K562 (cell line): ENCODE data around the gene TUBB2A. TPM values are rescaled to one million over a fixed set of nuclear protein-coding genes. Genes with fewer than 3 reads are reported as not detected.

Experiments
- BCOR ChIP-seq: fragments of 450-650 bp; IDR thresholded peaks from 2 replicates; pipeline ENCODE4 v1.6.1; 2016
- BRD4 ChIP-seq: fragments of 200-600 bp; sonication (generic); IDR thresholded peaks from 2 replicates; pipeline ENCODE4 v1.6.1; 2017; ENCODE audit warnings: inconsistent platforms
- CHD4 ChIP-seq: fragments of 200-600 bp; sonication (generic); IDR thresholded peaks from 3 replicates; pipeline ENCODE4 v1.6.1; 2012; ENCODE audit warnings: low read depth, mild to moderate bottlenecking, mixed read lengths, low read length, inconsistent platforms; ENCODE audit not compliant: insufficient read depth, insufficient replicate concordance, poor library complexity, severe bottlenecking
- COPS2 ChIP-seq: fragments of 450-650 bp; conservative IDR thresholded peaks from 2 replicates; pipeline ENCODE4 v1.6.1; 2016; ENCODE audit warnings: mild to moderate bottlenecking, moderate library complexity
- EP300 ChIP-seq: IDR thresholded peaks from 2 replicates; pipeline ENCODE4 v1.6.1; 2012; ENCODE audit warnings: low read length, improper control_type of control experiment
- ETV1 ChIP-seq: fragments of 450-650 bp; conservative IDR thresholded peaks from 2 replicates; pipeline ENCODE4 v1.6.1; 2016; ENCODE audit warnings: missing genetic modification characterization, control low read depth, low read depth, missing compliant biosample characterization
- FOSL1 ChIP-seq: fragments of 200-800 bp; sonication (Bioruptor generic); conservative IDR thresholded peaks from 2 replicates; pipeline ENCODE4 v1.6.1; 2016; ENCODE audit warnings: missing genetic modification characterization, missing compliant biosample characterization
- FOXK1 ChIP-seq: sonication (generic); formaldehyde crosslinking; IDR thresholded peaks from 2 replicates; pipeline ENCODE4 v1.8.0; 2022; ENCODE audit warnings: missing genetic modification reagents, mild to moderate bottlenecking, borderline replicate concordance
- HNRNPUL1 ChIP-seq: fragments of 200-400 bp; formaldehyde crosslinking; IDR thresholded peaks from 2 replicates; pipeline ENCODE4 v1.6.1; 2017; ENCODE audit warnings: low read length
- KAT7 ChIP-seq: sonication (generic); formaldehyde crosslinking; IDR thresholded peaks from 2 replicates; pipeline ENCODE4 v1.8.0; 2022; ENCODE audit warnings: missing genetic modification reagents, mild to moderate bottlenecking, borderline replicate concordance
- KDM1A ChIP-seq, 2 experiments: fragments of 450-650 bp; IDR thresholded peaks; 2 replicates each; pipeline ENCODE4 v1.6.1; 2016; ENCODE audit warnings: mild to moderate bottlenecking in 2 of 2
- L3MBTL2 ChIP-seq: fragments of 450-650 bp; IDR thresholded peaks from 2 replicates; pipeline ENCODE4 v1.6.1; 2016; ENCODE audit warnings: mild to moderate bottlenecking, moderate library complexity
- MAZ ChIP-seq, 2 experiments: fragments of 450-650 bp in 1 of 2; sonication (generic) in 1 of 2; formaldehyde crosslinking; IDR thresholded peaks in 1 of 2; conservative IDR thresholded peaks in 1 of 2; 2 replicates each; pipeline versions ENCODE4 v1.4.0 to v1.5.0; 2020; ENCODE audit warnings: mild to moderate bottlenecking in 1 of 2, missing genetic modification reagents in 1 of 2
- MTA2 ChIP-seq: fragments of 450-650 bp; IDR thresholded peaks from 2 replicates; pipeline ENCODE4 v1.6.1; 2016; ENCODE audit warnings: low read depth
- NCOA4 ChIP-seq: fragments of 450-650 bp; IDR thresholded peaks from 2 replicates; pipeline ENCODE4 v1.6.1; 2018; ENCODE audit warnings: mild to moderate bottlenecking; ENCODE audit not compliant: partially characterized antibody
- NFE2 ChIP-seq: IDR thresholded peaks from 2 replicates; pipeline ENCODE4 v1.6.1; 2014; ENCODE audit warnings: antibody characterized with exemption, low read depth
- RB1 ChIP-seq: fragments of 450-650 bp; IDR thresholded peaks from 2 replicates; pipeline ENCODE4 v1.6.1; 2017; ENCODE audit warnings: low read depth, mild to moderate bottlenecking
- RHOXF2B ChIP-seq: fragments of 250-450 bp; sonication (Bioruptor Pico); conservative IDR thresholded peaks from 2 replicates; pipeline ENCODE4 v1.5.1; 2021
- RNF2 ChIP-seq: sonication (generic); IDR thresholded peaks from 2 replicates; pipeline ENCODE4 v1.6.1; 2016
- SMC3 ChIP-seq: conservative IDR thresholded peaks from 2 replicates; pipeline ENCODE4 v1.6.1; 2011; ENCODE audit warnings: low read depth, low read length, improper control_type of control experiment; ENCODE audit not compliant: insufficient read depth
- TOE1 ChIP-seq, 2 experiments: fragments of 450-650 bp in 1 of 2; sonication (generic) in 1 of 2; formaldehyde crosslinking in 1 of 2; IDR thresholded peaks; 2 replicates each; pipeline versions ENCODE4 v1.7.1 to v1.8.0; 2016 to 2022; ENCODE audit warnings: borderline replicate concordance in 2 of 2, mild to moderate bottlenecking in 2 of 2, antibody characterized with exemption in 1 of 2, inconsistent platforms in 1 of 2, low read depth in 1 of 2, missing genetic modification reagents in 1 of 2, moderate library complexity in 1 of 2
- WHSC1 ChIP-seq: IDR thresholded peaks from one replicate; pipeline ENCODE4 v1.6.1; 2012; ENCODE audit warnings: low read length, control low read depth, inconsistent platforms
- ZNF324 ChIP-seq: fragments of 250-450 bp; sonication (Bioruptor Pico); IDR thresholded peaks from 2 replicates; pipeline ENCODE4 v1.4.0; 2020; ENCODE audit warnings: mild to moderate bottlenecking
- ZNF431 ChIP-seq: sonication (generic); formaldehyde crosslinking; IDR thresholded peaks from 2 replicates; pipeline ENCODE4 v1.8.0; 2022; ENCODE audit warnings: mild to moderate bottlenecking, missing genetic modification reagents
- ZNF583 ChIP-seq: fragments of 250-450 bp; sonication (Bioruptor Pico); IDR thresholded peaks from 2 replicates; pipeline ENCODE4 v1.4.0; 2020
- ZNF79 ChIP-seq: fragments of 250-450 bp; sonication (Bioruptor Pico); IDR thresholded peaks from 2 replicates; pipeline ENCODE4 v1.4.0; 2020; ENCODE audit warnings: low read depth, mild to moderate bottlenecking, moderate library complexity
- polyA plus RNA-seq, 8 experiments: library from polyadenylated mRNA; depleted of rRNA in 4 of 8; stranded (reverse) in 5 of 8; unstranded in 3 of 8; fragments of >200 nt; fragmentation: Nextera tagmentation in 2 of 8; fragmentation: Illumina TruSeq in 1 of 8; extraction: Ambion mirVana in 2 of 8; extraction: Trizol in 1 of 8; gene quantifications; 2 replicates each; pipeline versions ENCODE4 v1.2.1 to v1.2.3, GENCODE V29; 2011 to 2014; ENCODE audit warnings: inconsistent platforms in 1 of 8, missing spikeins in 1 of 8
- total RNA-seq, 7 experiments: library from RNA; depleted of rRNA in 6 of 7; stranded (reverse); fragments of >200 nt in 6 of 7; fragmentation: Illumina TruSeq in 2 of 7; extraction: Trizol in 2 of 7; gene quantifications; 2 replicates each; pipeline versions ENCODE4 v1.2.1 to v1.2.3, GENCODE V29; 2011 to 2021; ENCODE audit warnings: low replicate concordance in 1 of 7
- TF ChIP-seq, protein P1 (sequence below): fragments of 250-450 bp; sonication (Bioruptor Pico); IDR thresholded peaks from 2 replicates; pipeline ENCODE4 v1.5.0; 2021; ENCODE audit warnings: mild to moderate bottlenecking, borderline replicate concordance
- TF ChIP-seq, protein P2 (sequence below): sonication (generic); formaldehyde crosslinking; IDR thresholded peaks from 2 replicates; pipeline ENCODE4 v1.8.0; 2022; ENCODE audit warnings: missing genetic modification reagents, mild to moderate bottlenecking, moderate library complexity, borderline replicate concordance

Gene TUBB2A
- total and polyA plus RNA-seq, 9 of the 15 experiments (the other 6 are each of a cell fraction or from before 2014, with no cell fraction given): 3.6 to 92.1 (median 45.6) TPM

DNA sequence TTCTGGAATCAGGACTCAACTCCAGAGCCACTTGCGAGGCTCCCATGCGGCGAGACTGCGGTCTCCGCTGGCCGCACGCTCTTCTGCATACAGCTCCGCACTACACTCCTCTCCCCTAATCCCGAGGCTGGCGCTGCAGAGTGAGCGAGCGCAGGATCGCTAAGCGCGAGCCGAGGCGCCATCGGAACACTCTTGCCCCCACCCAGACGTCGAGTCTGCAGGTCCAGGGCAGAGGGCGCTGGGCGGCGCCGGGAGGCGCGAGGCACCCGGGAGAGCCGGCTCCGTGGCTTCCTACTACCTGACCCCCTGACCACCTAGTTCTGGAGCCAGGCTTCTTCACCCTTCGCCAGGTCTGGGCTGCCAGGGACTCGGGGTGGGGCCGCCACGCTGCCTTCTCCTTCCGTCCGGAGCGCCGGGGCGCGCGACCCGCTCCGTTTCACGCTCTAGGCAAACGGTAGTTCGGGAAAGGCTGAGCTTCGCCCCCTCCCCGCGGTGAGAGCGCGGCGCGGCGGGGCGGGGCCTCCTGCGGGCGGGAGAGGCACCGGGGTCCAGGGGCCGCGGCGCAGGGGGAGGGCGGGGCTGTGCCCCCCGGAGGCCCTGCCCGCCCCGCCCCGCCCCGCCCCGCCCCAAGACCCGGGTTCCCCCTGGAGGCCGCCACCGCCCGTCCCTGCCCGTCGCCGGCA is 5.4 kb upstream of the TUBB2A start (continued):
- TF ChIP-seq TOE1 (IDR thresholded peaks at IDR 0.05; ENCODE audit: borderline replicate concordance): 0 out of 2 replicates have a peak, but pooled peaks have one; percentile 34
- TF ChIP-seq TOE1 (CRISPR knock-in tag; IDR thresholded peaks at IDR 0.05; ENCODE audit: borderline replicate concordance, low read depth): no peak
- 0 out of 2 replicates have a peak, but pooled peaks have one; percentile 15 for TF ChIP-seq SMC3
- 0 out of 2 replicates have a peak, but pooled peaks have one; percentile 38 for TF ChIP-seq ZNF324 (CRISPR knock-in tag)
- peak; percentile 79 for TF ChIP-seq ZNF431 (CRISPR knock-in tag)
- no peak for TF ChIP-seq BCOR
- TF ChIP-seq, protein P1, sequence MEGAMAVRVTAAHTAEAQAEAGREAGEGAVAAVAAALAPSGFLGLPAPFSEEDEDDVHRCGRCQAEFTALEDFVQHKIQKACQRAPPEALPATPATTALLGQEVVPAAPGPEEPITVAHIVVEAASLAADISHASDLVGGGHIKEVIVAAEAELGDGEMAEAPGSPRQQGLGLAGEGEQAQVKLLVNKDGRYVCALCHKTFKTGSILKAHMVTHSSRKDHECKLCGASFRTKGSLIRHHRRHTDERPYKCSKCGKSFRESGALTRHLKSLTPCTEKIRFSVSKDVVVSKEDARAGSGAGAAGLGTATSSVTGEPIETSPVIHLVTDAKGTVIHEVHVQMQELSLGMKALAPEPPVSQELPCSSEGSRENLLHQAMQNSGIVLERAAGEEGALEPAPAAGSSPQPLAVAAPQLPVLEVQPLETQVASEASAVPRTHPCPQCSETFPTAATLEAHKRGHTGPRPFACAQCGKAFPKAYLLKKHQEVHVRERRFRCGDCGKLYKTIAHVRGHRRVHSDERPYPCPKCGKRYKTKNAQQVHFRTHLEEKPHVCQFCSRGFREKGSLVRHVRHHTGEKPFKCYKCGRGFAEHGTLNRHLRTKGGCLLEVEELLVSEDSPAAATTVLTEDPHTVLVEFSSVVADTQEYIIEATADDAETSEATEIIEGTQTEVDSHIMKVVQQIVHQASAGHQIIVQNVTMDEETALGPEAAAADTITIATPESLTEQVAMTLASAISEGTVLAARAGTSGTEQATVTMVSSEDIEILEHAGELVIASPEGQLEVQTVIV (CRISPR knock-in tag): no peak
- peak; percentile 84 for TF ChIP-seq ZNF583 (CRISPR knock-in tag)
- TF ChIP-seq COPS2: no peak
- no peak; the same call in 1 of the 2 replicates for TF ChIP-seq EP300
- TF ChIP-seq ETV1 (tag): peak; percentile 35
- no peak for TF ChIP-seq BRD4
- no peak for TF ChIP-seq NCOA4
- TF ChIP-seq KAT7 (CRISPR knock-in tag): no peak
- TF ChIP-seq, protein P2, sequence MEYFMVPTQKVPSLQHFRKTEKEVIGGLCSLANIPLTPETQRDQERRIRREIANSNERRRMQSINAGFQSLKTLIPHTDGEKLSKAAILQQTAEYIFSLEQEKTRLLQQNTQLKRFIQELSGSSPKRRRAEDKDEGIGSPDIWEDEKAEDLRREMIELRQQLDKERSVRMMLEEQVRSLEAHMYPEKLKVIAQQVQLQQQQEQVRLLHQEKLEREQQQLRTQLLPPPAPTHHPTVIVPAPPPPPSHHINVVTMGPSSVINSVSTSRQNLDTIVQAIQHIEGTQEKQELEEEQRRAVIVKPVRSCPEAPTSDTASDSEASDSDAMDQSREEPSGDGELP (CRISPR knock-in tag): peak; percentile 77; the same call in 1 of the 2 replicates
- TF ChIP-seq L3MBTL2: peak; percentile 96
- TF ChIP-seq MAZ (CRISPR knock-in tag; conservative IDR thresholded peaks at IDR 0.05 in 1 of 2, IDR thresholded peaks at IDR 0.05 in 1 of 2): peak; percentile 96 to 99
- no peak for TF ChIP-seq FOSL1 (tag)
- TF ChIP-seq ZNF79 (CRISPR knock-in tag): no peak
- no peak for TF ChIP-seq KDM1A (IDR thresholded peaks at IDR 0.05)
- TF ChIP-seq RB1: no peak
- TF ChIP-seq WHSC1: no peak
- no peak for TF ChIP-seq NFE2
- 0 out of 2 replicates have a peak, but pooled peaks have one; percentile 45 for TF ChIP-seq RHOXF2B
- TF ChIP-seq CHD4: no peak
- peak; percentile 41; the same call in 1 of the 2 replicates for TF ChIP-seq RNF2
- no peak for TF ChIP-seq FOXK1 (CRISPR knock-in tag)
- TF ChIP-seq MTA2: no peak
- TF ChIP-seq HNRNPUL1: no peak
